GM18499 (cell line): ENCODE measurements around the gene RAB40C.

Source experiments
- ATAC-seq: cut with Tn5 transposase; IDR thresholded peaks from one replicate; pipeline ENCODE4 v1.9.1; 2021; ENCODE audit warnings: moderate number of reproducible peaks; ENCODE audit not compliant: insufficient read depth, unreplicated experiment

RAB40C gene

DNA sequence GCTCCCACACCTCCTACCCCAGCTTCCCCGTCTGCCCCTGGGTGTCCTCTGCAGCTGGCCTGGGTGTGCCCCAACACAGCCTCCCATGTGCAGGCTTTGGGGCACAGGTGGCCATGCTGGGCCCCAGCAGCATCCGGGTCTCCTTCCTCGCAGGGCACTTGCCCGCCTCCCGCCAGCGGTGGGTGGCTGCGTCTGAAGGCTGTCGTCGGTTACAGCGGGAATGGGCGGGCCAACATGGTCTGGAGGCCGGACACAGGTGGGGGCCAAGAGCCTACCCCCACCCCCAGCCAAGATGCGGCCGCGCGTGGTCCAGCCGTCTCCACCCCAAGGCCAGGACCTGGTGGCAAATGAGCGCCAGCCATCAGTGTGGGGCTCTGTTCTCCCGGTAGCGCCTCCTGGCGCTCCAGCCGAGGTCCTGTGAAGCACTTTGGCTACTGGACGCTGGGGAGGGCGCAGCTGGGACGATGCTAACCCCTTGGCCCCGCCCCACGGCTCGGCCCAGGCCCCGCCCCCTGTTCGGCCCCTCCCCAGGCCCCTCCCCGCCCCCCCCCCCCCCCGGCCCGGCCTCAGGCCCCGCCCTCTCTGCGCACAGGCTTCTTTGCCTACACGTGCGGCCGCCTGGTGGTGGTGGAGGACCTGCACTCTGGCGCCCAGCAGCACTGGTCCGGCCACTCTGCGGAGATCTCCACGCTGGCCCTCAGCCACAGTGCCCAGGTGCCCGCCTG lies 70.8 kb downstream of the RAB40C start:
- ATAC-seq, result no peak

DNA sequence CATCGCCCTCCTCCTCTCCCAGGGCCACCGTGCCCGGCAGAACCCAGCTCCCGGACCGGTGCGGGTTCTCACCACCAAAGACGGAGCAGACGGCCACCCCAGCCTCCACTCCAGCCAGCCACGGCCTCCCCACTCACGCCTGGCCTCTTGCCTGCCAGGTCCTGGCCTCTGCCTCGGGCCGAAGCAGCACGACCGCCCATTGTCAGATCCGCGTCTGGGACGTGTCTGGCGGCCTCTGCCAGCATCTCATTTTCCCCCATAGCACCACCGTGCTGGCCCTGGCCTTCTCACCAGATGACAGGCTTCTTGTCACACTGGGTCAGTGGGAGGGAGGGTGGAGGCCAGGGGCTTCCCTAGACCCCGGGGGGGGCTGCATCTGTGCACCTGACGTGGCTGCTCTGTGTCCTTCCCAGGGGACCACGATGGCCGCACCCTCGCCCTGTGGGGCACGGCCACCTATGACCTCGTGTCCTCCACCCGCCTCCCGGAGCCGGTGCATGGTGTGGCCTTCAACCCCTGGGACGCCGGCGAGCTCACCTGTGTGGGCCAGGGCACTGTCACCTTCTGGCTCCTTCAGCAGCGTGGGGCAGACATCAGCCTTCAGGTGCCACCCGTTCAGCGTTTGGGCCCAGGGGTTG lies 71.4 kb downstream of the RAB40C start:
- no peak for ATAC-seq

DNA sequence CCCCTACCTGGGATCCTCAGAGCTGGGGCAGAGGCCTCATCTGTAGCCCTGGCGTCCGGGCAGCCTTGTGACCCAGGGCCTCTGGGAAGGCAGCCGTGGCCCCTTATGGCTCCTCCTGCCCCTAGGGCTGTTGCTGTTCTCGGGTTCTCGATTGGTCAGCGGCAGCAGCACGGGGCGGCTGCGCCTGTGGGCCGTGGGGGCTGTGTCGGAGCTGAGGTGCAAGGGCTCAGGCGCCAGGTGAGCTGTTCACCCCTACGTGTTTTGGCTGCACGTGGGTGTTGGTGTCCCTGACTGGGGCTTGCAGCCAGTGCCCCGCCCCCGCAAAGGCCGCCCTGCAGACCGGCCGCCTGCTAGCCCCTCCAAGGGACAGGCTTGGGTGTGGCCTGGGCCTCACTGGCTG lies 72.2 kb downstream of the RAB40C start:
- ATAC-seq, result no peak

DNA sequence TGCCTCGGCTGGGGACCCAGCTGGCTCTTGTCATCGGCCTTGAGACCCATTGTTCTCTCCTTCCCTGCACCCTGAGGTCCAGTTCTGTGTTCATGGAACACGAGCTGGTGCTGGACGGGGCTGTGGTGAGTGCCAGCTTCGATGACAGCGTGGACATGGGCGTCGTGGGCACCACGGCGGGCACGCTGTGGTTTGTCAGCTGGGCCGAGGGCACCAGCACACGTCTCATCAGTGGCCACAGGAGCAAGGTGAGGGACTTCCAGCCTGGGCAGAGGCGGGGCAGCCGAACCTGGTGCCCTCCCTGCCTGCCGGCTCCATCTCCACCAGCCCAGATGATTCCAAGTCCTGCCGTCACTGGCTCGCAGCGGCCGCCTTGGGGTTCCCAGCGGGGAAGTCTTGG lies 72.7 kb downstream of the RAB40C start:
- ATAC-seq, result no peak

DNA sequence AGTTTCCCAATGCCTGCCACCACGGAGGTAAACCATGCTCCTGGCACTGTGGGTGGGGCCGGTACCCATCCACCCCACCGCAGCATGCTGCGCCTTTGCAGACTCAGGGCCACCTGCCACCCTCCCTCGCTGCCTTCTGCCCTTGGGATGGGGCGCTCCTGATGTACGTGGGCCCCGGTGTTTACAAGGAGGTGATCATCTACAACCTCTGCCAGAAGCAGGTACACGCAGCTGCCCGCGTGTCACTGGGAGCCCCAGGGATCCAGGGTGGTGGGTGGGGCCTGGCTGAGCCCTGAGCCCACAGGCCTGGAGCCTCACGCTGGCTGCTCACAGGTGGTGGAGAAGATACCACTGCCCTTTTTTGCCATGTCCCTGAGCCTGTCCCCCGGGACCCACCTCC lies 76.7 kb downstream of the RAB40C start:
- no peak for ATAC-seq

DNA sequence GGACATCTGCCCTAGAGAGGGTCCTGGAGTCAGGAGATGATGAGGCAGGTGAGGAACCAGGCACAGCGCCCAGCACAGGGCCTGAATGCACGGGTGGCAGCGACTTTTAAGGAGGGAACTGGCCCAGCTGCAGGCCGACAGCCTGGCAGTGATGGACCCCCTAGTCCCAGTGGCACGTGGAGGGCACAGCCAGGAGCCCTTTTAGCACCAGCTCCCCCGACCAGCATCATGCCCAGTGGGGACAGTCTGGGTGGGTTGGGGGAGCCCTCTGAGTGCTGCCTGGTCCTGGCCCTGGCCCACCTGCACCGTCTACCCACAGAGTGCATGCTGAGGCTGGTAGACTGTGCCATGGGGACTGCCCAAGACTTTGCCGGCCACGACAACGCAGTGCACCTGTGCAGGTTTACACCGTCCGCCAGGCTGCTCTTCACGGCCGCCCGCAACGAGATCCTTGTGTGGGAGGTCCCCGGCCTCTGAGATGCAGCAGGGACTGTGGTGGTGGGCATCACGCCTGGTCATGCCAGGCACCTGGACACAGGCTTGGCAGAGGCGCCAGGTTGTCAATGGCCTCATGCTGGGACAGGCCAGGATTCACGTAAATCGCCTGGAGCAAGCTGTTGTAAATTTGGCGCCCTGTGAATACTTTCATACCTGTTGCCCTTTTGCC lies 77.4 kb downstream of the RAB40C start:
- no peak for ATAC-seq

DNA sequence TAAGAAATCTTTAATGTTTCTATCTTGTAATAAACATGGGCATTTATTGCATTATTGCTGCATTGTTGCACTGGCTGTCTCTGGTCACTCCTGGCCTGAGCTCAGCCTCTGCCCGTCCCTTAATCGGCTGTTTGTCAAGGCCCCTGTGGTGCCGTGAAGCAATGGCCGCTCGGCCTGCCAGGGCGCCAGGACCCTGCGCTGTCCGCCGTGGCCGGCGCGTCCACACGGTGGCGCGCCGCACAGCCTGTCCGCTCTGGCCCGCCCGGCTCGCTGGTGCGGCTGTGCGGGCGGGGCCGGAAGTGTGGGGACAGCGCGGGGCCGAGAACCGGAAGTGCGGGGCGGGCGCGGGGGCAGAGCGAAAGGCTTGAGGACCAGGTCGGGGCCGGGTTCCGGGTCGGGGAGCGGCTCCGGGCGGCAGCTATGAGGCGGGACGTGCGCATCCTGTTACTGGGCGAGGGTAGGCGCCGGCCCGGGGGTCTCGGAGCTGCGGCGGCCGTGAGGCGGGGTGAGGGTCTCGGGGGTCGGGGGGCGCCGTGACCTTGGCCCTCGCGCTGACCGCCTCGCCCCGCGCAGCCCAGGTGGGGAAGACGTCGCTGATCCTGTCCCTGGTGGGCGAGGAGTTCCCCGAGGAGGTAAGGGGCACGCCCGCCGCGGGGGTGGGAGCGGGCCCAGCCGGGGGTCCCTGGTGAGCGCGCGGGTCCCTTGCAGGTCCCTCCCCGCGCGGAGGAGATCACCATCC lies 78.1 kb downstream of the RAB40C start, which contains the start of gene RHOT2:
Gene RHOT2, plus strand, starts transcription at position 353 of the 739 bp plus-strand sequence. Its CDS starts 68 bp downstream, at position 421.
- ATAC-seq, result no peak

DNA sequence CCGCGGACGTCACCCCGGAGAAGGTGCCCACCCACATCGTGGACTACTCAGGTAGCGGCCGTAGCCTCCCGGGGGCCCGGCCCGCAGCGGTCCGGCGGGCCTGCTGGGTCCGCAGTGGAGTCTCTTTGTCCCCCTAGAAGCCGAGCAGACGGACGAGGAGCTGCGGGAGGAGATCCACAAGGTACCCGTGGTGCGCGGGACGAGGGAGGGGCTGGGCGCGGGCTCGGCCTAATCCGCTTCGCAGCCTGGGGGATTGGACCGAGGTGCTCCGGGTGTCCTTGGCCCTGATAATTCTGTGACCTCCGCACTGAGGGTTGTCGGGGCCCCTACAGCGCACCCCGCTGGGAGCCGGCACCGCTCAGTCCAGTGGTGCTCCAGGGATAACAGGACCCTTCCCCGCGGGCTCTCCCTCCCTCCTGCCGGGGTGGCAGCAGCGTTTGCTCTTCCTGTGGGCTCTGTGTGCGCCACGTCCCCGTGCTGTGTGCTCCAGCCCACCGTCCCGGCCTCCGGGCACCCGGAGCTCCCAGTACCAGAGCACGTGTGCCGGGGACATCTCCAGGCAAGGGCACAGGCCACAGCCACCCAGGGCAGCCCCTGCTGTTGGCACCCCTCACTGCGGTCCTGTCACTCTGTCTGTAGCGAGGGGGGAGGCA lies 78.8 kb downstream of the RAB40C start:
- ATAC-seq, result no peak

DNA sequence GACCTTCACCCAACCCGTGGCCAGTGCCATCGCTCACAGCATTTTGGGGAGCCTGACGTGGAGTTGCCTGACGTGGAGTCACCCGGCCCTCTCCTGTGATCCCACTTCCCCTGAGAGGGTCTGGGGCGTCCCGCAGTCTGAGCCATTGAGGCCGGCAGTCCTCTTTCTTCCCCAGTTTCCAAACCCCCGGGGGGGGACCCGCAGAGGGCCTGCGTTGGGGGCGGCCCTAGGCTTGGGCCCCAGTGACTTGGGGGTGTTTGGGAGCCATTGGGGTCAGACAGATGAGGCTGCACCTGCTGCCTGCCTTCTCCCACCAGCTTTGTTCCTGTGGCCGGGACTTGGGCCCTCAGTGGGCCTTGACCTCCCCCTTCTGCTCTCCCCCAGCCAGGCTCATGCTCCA lies 79.8 kb downstream of the RAB40C start:
- no peak for ATAC-seq

DNA sequence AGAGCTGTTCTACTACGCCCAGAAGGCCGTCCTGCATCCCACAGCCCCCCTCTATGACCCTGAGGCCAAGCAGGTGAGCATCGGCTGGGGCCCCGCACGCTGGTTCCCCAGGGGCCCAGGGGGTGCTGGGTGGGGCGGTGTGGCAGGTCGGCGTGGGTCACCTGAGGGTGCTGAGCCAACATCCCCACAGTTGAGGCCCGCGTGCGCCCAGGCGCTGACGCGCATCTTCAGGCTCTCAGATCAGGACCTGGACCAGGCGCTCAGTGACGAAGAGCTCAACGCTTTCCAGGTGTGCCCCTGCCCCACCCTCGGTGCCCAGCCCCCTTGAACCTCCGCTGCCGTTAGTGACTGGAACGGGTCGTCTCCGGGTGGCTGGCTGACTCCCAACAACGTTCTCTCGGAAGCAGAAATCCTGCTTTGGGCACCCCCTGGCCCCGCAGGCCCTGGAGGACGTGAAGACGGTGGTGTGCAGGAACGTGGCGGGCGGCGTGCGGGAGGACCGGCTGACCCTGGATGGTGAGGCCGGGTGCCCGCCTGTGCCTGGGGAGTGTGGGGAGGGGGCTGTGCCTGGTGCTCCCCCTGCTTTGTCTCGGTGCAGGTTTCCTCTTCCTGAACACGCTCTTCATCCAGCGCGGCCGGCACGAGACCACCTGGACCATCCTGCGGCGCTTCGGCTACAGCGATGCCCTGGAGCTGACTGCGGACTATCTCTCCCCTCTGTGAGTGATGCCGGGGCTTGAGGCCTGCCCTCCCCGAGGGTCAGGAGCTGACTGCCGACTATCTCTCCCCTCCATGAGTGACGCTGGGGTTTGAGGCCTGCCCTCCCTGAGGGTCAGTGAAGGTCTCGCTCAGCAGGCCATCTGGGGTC lies 80.9 kb downstream of the RAB40C start:
- no peak for ATAC-seq

DNA sequence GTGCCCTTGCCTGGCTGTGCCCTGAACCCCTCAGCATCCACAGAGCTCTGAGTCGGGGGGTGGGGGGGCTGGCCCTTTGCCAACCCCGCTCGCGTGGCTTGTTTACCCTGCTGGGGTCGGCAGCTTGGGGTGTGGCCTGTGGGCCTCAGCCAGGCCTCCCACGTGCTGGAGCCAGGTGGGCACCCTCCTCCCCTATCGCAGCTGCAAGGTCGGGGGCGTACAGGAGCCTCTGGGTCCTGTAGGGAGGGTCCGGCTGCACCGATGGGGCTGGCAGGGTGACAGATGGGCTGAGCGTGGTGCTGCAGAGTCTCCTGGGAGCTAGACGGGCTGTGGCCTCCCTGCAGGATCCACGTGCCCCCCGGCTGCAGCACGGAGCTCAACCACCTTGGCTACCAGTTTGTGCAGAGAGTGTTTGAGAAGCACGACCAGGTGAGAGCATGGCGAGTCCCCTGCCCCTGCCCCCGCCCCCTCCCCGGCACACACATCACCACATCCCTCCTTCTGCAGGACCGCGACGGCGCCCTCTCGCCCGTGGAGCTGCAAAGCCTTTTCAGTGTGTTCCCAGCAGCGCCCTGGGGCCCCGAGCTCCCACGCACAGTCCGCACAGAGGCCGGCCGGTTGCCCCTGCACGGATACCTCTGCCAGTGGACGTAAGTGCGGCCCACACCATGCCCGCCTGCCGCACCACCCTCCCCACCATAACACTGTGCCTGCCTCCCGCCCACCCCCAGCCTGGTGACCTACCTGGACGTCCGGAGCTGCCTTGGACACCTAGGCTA lies 81.7 kb downstream of the RAB40C start:
- no peak for ATAC-seq

DNA sequence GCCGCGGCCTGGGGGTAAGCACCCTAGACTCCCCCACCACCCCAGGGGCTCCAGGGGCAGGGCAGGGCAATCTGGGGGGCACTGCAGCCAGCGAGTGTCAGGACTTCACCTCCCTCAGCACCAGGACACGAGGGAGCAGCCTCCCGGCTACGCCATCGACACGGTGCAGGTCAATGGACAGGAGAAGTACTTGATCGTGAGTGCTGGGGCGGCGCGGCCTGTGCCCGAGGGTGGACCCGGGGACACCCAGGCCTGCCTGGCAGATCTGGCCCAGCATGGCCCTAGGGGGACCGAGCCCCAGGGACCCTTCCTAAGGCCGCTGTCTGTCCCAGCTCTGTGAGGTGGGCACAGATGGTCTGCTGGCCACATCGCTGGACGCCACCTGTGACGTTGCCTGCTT lies 82.5 kb downstream of the RAB40C start:
- no peak for ATAC-seq

DNA sequence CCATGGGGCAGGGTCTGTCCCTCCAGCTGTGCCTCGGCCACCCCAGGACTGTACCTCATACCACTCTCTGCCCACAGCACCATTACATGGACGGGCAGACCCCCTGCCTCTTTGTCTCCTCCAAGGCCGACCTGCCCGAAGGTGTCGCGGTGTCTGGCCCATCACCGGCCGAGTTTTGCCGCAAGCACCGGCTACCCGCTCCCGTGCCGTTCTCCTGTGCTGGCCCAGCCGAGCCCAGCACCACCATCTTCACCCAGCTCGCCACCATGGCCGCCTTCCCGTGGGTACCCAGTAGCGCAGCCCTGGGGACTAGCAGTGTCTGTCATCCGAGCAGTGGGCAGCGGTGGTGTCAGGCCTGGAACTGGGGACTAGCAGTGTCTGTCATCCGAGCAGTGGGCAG lies 83.0 kb downstream of the RAB40C start:
- no peak for ATAC-seq

DNA sequence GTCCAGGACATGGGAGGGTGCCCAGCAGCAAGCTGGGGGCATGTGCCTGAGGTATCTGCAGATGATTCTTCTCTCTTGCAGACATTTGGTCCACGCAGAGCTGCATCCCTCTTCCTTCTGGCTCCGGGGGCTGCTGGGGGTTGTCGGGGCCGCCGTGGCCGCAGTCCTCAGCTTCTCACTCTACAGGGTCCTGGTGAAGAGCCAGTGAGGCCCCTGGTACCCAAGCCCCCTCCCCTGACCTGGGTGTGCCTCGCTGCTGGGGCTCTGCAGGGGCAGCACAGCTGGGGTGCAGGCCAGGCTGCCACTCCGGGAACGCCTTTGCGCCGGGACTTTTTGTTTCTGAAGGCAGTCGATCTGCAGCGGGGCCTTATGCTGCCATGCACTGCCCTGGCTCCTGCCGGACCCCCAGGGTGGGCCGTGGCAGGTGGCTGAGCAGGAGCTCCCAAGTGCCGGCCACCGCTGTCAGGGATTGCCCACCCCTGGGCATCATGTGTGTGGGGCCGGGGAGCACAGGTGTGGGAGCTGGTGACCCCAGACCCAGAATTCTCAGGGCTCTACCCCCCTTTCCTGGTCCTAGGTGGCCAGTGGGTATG lies 83.6 kb downstream of the RAB40C start:
- no peak for ATAC-seq

DNA sequence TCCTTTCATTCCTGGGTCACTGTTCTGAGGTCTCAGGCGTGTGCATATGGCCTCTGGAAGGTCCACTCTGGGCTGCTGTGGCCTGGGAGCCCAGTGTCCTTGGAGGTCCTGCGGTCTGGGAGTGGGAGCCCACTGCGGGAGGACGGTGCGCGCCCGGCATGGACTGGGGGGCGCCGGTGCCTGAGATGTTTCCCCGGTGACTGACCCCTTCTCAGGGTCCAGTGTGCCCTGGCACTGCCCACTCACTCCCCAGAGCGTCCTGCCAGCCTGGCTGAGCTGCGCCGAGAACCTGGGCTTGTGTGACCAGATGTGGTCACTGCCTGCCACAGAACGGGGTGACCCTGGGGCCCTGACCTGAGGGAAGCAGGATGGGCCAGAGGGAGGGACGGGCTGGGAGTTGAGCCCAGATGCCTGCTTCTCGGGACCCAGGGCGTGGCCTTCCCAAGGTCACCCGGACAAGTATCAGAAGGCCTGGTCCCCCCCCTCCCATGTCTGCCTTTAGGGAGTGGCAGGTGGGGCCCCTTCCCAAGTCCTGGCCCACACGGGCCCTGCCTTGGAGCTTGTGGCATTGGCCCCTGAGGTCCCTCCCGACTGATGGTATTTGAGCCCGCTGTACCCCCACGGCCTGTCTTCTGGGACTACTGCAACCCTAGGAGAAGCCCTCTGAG lies 84.5 kb downstream of the RAB40C start:
- ATAC-seq, result no peak

DNA sequence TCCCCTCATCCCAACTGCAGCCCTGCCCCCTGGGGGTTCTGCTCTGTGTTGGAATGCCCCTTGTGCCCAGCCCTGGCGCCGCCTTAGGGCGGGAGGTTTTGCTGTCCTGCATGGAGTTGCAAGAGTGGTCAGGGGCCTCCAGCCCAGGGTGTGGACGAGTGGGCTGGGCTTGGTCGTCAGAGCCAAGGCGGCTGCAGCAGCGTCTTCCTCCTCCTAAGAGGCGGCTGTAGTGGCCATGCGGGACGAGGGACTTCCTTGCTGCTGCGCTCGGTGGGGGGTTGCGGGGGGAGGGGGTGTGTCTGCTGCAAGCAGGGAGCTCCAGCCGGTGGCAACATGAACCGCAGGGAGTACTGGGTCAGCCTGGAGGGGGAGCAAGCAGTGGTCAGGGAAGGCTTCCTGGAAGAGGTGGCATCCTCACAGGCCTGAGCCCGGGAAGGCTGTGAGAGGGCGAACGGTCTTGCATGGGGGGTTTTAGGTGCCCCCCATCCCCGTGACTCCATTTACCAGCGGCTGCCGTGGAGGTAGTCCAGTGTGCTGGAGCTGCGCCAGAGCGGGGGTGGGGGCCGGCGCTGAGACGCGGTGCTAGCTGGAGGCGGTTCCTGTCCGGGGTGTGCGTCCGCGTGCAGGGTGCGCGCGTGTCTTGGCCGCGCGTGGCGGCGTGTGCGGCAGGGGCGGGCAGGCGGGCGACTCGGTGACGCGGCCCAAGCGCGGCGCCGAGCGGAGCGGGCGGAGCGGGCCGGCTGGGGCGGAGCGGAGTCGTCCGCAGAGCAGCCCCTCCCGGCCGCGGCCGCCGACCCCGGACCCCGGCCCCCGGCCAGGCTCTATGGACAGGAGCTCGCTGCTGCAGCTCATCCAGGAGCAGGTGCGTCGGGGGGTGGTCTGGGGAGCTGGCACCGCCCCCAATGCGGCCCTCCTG lies 85.4 kb downstream of the RAB40C start, which contains the start of gene RHBDL1:
Gene RHBDL1, plus strand, starts transcription at position 704 of the 916 bp plus-strand sequence. Its CDS starts 120 bp downstream, at position 824.
- ATAC-seq, result no peak
